Stimulated activated naive CD8-positive, alpha-beta T cell treated with anti-CD3 and anti-CD28 coated beads, Interleukin-15, Interleukin-2, amounts not matched to agents 100 ng/mL and 50 ng/mL, for 24 hours (primary cell): ENCODE data around the gene TMEM150B.

ENCODE experiments used
- H3K27ac Mint-ChIP-seq: one replicate; pipeline ENCODE4 v1.8.0; 2021; ENCODE audit warnings: mild to moderate bottlenecking, mixed read lengths
- H3K27me3 Mint-ChIP-seq: one replicate; pipeline ENCODE4 v1.8.0; 2021; ENCODE audit warnings: mixed read lengths
- H3K36me3 Mint-ChIP-seq: one replicate; pipeline ENCODE4 v1.8.0; 2021; ENCODE audit warnings: low read depth, mixed read lengths
- H3K4me1 Mint-ChIP-seq: one replicate; pipeline ENCODE4 v1.8.0; 2021; ENCODE audit warnings: low read depth, mixed read lengths
- H3K4me3 Mint-ChIP-seq: one replicate; pipeline ENCODE4 v1.8.0; 2021; ENCODE audit warnings: mild to moderate bottlenecking, mixed read lengths
- H3K9me3 Mint-ChIP-seq: one replicate; pipeline ENCODE4 v1.8.0; 2021; ENCODE audit warnings: mixed read lengths

The TMEM150B gene

GRCh38 chr19:55309448-55309847 lies 15.7 kb downstream of the TMEM150B start:
- Mint-ChIP-seq H3K27ac (no peak overlapping the region), H3K27me3 (no peaks in the 10 kb centered on the region), H3K4me1 (no peaks in the 10 kb centered on the region), H3K4me3 (no peak overlapping the region), H3K36me3 (no peaks in the 10 kb centered on the region), H3K9me3 (no peaks in the 10 kb centered on the region)

GRCh38 chr19:55308281-55308680 lies 16.9 kb downstream of the TMEM150B start:
- Mint-ChIP-seq H3K4me1 (no peaks in the 10 kb centered on the region), H3K36me3 (no peaks in the 10 kb centered on the region), H3K27me3 (no peaks in the 10 kb centered on the region), H3K4me3 (no peak overlapping the region), H3K9me3 (no peaks in the 10 kb centered on the region), H3K27ac (no peak overlapping the region)

- no peaks in the 10 kb centered on the region for H3K36me3 Mint-ChIP-seq
- H3K4me3 Mint-ChIP-seq: no peak overlapping the region
- H3K27ac Mint-ChIP-seq: no peak overlapping the region
- H3K4me1 Mint-ChIP-seq: peaks cover 3% of the 10 kb centered on the region
- H3K27me3 Mint-ChIP-seq: no peaks in the 10 kb centered on the region
- H3K9me3 Mint-ChIP-seq: no peaks in the 10 kb centered on the region
Observed at GRCh38 chr19:55306712-55307111, 18.4 kb downstream of the TMEM150B start.

DNA sequence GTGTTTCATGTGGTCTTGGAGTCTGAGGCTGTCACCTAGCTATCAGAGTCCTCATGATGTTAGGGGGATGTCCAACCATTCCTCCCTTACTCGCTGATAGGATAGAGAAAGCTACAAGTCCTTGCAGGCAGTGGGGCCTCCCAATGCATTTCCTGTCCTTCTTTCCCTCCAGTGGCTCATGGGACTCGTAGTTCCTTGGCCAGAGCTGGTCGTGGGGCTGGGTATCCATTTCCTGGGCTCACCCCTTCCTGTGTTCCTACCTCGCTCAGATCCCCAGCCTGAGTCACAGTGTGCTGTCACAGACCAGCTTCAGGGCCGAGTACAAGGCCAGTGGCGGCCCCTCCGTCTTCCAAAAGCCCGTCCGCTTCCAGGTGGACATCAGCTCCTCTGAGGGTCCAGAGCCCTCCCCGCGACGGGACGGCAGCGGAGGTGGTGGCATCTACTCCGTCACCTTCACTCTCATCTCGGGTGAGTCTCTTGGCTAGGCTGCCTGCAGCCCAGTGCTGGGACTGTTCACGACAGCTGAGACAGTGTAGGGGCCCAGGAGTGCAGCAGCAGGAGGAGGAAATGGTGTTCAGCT lies 19.1 kb downstream of the TMEM150B start:
- H3K27ac Mint-ChIP-seq: no peak overlapping the region

DNA sequence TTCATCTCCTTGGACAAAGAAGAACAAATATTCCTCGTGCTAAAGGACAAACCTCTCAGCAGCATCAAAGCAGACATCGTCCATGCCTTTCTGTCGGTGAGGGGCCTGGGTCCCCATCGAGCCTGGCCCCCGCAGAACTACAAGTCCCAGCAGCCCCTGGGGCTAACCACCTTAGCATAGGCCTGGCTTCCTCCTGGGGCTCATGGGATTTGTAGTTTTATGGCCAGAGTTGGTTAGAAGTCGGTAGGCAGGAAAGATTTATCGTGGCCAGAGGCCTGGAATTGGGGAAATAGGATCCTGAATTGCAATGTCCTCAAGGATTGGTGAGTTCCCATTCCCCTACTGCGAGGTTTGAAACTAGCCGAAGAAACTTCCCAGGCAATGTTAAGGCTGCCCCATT lies 19.6 kb downstream of the TMEM150B start:
- peaks cover 4% of the 10 kb centered on the region for H3K4me1 Mint-ChIP-seq
- no peaks in the 10 kb centered on the region for H3K27me3 Mint-ChIP-seq
- H3K27ac Mint-ChIP-seq: no peak overlapping the region
- H3K36me3 Mint-ChIP-seq: no peaks in the 10 kb centered on the region
- H3K4me3 Mint-ChIP-seq: no peak overlapping the region
- no peaks in the 10 kb centered on the region for H3K9me3 Mint-ChIP-seq

More for the DNA sequence above, 19.1 kb downstream of the TMEM150B start:
- Mint-ChIP-seq H3K4me1 (peaks cover 4% of the 10 kb centered on the region), H3K4me3 (no peak overlapping the region), H3K27me3 (no peaks in the 10 kb centered on the region), H3K36me3 (no peaks in the 10 kb centered on the region), H3K9me3 (no peaks in the 10 kb centered on the region)

GRCh38 chr19:55304980-55305379 lies 20.2 kb downstream of the TMEM150B start:
- H3K4me1 Mint-ChIP-seq: peaks cover 4% of the 10 kb centered on the region
- H3K27me3 Mint-ChIP-seq: no peaks in the 10 kb centered on the region
- H3K27ac Mint-ChIP-seq: no peak overlapping the region
- no peak overlapping the region for H3K4me3 Mint-ChIP-seq
- H3K36me3 Mint-ChIP-seq: no peaks in the 10 kb centered on the region
- H3K9me3 Mint-ChIP-seq: no peaks in the 10 kb centered on the region

- Mint-ChIP-seq H3K4me3 (no peak overlapping the region), H3K27me3 (no peaks in the 10 kb centered on the region), H3K27ac (no peak overlapping the region), H3K36me3 (no peaks in the 10 kb centered on the region), H3K4me1 (peaks cover 4% of the 10 kb centered on the region), H3K9me3 (no peaks in the 10 kb centered on the region)
Observed at GRCh38 chr19:55304279-55304978, 20.7 kb downstream of the TMEM150B start.

DNA sequence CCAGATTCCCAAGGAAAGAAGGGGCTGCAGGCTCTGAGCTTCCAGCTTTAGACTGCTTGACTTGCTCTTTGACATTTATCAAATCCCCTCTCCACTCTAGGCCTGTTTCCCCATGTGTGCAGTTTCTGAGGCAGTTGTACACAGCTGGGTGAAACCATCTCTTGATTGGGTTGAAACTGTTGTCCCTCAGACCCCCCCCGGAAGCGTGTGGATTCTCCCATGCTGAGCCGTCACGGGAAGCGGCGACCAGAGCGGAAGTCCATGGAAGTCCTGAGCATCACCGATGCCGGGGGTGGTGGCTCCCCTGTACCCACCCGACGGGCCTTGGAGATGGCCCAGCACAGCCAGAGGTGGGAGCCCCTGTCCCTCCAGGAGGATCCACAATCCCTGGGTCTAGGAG lies 21.7 kb downstream of the TMEM150B start:
- H3K9me3 Mint-ChIP-seq: no peaks in the 10 kb centered on the region
- H3K36me3 Mint-ChIP-seq: no peaks in the 10 kb centered on the region
- H3K27ac Mint-ChIP-seq: no peak overlapping the region
- no peaks in the 10 kb centered on the region for H3K27me3 Mint-ChIP-seq
- peaks cover 4% of the 10 kb centered on the region for H3K4me1 Mint-ChIP-seq
- no peak overlapping the region for H3K4me3 Mint-ChIP-seq

DNA sequence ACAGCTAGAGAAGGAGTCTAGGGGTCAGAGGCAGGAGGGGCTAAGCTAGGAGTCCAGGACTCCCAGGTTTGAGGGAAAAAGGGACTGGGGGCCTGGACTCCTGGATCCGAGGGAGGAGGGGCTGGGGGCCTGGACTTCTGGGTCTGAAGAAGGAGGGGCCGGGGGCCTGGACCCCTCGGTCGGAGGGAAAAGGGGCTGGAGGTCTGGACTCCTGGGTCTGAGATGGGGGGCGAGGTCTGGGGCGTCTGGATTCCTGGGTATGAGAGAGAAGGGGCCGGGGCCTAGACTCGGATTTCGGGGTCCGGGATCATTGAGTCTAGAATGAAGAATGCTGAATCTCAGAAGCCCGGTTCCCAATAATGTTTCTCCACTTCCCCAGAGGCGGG lies 22.8 kb downstream of the TMEM150B start:
- peak overlapping the region; percentile 85 for H3K4me3 Mint-ChIP-seq

DNA sequence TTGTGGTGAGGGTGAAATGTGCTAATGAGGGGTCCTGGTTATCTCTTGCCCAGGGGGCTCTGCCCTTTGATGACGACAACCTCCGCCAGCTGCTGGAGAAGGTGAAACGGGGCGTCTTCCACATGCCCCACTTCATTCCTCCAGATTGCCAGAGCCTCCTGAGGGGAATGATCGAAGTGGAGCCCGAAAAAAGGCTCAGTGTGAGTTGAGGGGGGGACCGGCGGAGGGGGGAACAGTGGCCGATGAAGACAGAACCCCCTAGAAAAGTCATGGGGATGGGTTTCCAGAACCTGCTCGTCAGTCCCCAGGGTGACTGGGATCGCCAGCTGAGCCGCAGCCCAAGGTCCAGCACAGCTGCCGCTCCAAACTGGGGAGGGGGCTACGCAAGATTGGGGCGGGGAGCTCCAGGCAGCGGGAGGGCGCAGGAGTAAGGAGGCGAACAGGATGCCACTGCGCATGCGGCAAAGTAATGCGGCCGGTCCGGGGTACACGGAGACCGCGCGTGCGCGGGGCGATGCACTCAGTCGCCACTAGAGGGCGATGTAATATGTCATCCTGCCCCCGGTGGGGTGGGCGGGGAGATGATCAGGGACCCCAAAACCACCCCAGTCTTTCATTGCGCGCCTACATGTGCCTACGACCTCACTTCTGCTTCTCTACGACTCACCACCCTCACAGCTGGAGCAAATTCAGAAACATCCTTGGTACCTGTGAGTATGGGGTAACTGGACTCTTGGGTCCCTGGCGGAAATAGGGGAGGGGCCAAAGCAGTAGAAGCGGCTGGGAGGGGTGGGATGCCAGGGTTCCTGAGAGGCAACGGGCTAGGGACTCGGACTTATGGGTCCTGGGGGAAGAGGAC lies 23.5 kb downstream of the TMEM150B start:
- Mint-ChIP-seq H3K36me3 (no peaks in the 10 kb centered on the region), H3K27ac (peak overlapping the region; percentile 84), H3K9me3 (no peaks in the 10 kb centered on the region), H3K4me1 (peaks cover 4% of the 10 kb centered on the region), H3K4me3 (peak overlapping the region; percentile 85), H3K27me3 (no peaks in the 10 kb centered on the region)

More for the DNA sequence above, 22.8 kb downstream of the TMEM150B start:
- peak overlapping the region; percentile 84 for H3K27ac Mint-ChIP-seq
- no peaks in the 10 kb centered on the region for H3K27me3 Mint-ChIP-seq
- H3K4me1 Mint-ChIP-seq: peaks cover 4% of the 10 kb centered on the region
- H3K36me3 Mint-ChIP-seq: no peaks in the 10 kb centered on the region
- no peaks in the 10 kb centered on the region for H3K9me3 Mint-ChIP-seq

- Mint-ChIP-seq H3K36me3 (no peaks in the 10 kb centered on the region), H3K4me3 (peak overlapping the region; percentile 85), H3K27me3 (no peaks in the 10 kb centered on the region), H3K9me3 (no peaks in the 10 kb centered on the region), H3K27ac (no peak overlapping the region), H3K4me1 (peaks cover 4% of the 10 kb centered on the region)
Observed at GRCh38 chr19:55300886-55301458, 24.2 kb downstream of the TMEM150B start.

GRCh38 chr19:55299991-55300390 lies 25.1 kb downstream of the TMEM150B start:
- H3K27me3 Mint-ChIP-seq: no peaks in the 10 kb centered on the region
- no peaks in the 10 kb centered on the region for H3K9me3 Mint-ChIP-seq
- H3K27ac Mint-ChIP-seq: no peak overlapping the region
- no peaks in the 10 kb centered on the region for H3K36me3 Mint-ChIP-seq
- no peak overlapping the region for H3K4me3 Mint-ChIP-seq
- peaks cover 4% of the 10 kb centered on the region for H3K4me1 Mint-ChIP-seq

DNA sequence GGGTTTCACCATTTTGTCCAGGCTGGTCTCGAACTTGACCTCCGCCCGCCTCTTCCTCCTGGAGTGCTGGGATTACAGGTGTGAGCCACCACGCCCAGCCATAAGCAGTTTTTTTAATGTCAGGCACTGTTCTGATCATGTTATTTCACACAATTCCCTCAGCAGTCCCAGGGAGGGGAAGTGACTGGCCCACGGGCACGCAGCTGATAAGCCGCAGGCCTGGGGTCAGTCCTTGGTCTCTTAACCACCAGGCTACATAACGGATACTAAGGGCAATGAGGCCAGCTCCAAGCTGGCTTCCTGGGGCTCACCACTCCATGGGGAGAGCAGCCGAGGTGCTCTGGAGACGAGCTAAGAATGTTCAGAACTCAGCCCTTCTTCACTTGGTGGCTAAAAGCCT lies 27.9 kb downstream of the TMEM150B start:
- no peak overlapping the region for H3K4me3 Mint-ChIP-seq
- peaks cover 4% of the 10 kb centered on the region for H3K4me1 Mint-ChIP-seq
- H3K9me3 Mint-ChIP-seq: no peaks in the 10 kb centered on the region
- H3K27me3 Mint-ChIP-seq: no peaks in the 10 kb centered on the region
- H3K27ac Mint-ChIP-seq: no peak overlapping the region
- H3K36me3 Mint-ChIP-seq: no peaks in the 10 kb centered on the region

- H3K36me3 Mint-ChIP-seq: no peaks in the 10 kb centered on the region
- H3K27me3 Mint-ChIP-seq: no peaks in the 10 kb centered on the region
- no peaks in the 10 kb centered on the region for H3K9me3 Mint-ChIP-seq
- H3K4me3 Mint-ChIP-seq: no peak overlapping the region
- H3K27ac Mint-ChIP-seq: no peak overlapping the region
- H3K4me1 Mint-ChIP-seq: peaks cover 8% of the 10 kb centered on the region
Observed at GRCh38 chr19:55289117-55289796, 35.9 kb downstream of the TMEM150B start.
